Skeletal muscle tissue (tissue), 4 donors: ENCODE results near the gene UBA3. TPM values are rescaled to one million over a fixed set of nuclear protein-coding genes. Genes with fewer than 3 reads are reported as not detected.

ENCODE experiments used
- H3K27ac ChIP-seq: one replicate; pipeline ENCODE4 v1.7.0; 2013; ENCODE audit warnings: mild to moderate bottlenecking, low read depth, low read length, inconsistent platforms
- H3K27me3 ChIP-seq, 3 donors: one replicate each; pipeline ENCODE4 v1.7.0; 2013; ENCODE audit warnings: low read length in 3 of 3; ENCODE audit not compliant: control insufficient read depth in 3 of 3, insufficient read depth in 3 of 3
- H3K36me3 ChIP-seq, 3 donors: one replicate each; pipeline ENCODE4 v1.7.0; 2013; ENCODE audit warnings: low read length in 3 of 3; ENCODE audit not compliant: control insufficient read depth in 3 of 3, insufficient read depth in 3 of 3
- H3K4me1 ChIP-seq, 3 donors: one replicate each; pipeline ENCODE4 v1.7.0; 2013; ENCODE audit warnings: low read length in 3 of 3, mild to moderate bottlenecking in 3 of 3; ENCODE audit not compliant: control insufficient read depth in 3 of 3, insufficient read depth in 3 of 3
- H3K4me3 ChIP-seq, 3 donors: one replicate each; pipeline ENCODE4 v1.7.0; 2013; ENCODE audit warnings: low read length in 3 of 3
- H3K9ac ChIP-seq, 3 donors: one replicate each; pipeline ENCODE4 v1.7.0; 2013; ENCODE audit warnings: low read length in 3 of 3, mild to moderate bottlenecking in 3 of 3, moderate library complexity in 2 of 3, low read depth in 1 of 3
- H3K9me3 ChIP-seq, 3 donors: one replicate each; pipeline ENCODE4 v1.7.0; 2013; ENCODE audit warnings: low read length in 3 of 3; ENCODE audit not compliant: control insufficient read depth in 3 of 3
- total RNA-seq: library from RNA; depleted of rRNA; stranded (reverse); fragments of >200 nt; gene quantifications from one replicate; pipeline ENCODE4 v1.2.3, GENCODE V29; 2014
- donor health status: Osteomylitis.

Gene UBA3
- total RNA-seq, 1 donor from 2014 or later = 48.5 TPM

DNA sequence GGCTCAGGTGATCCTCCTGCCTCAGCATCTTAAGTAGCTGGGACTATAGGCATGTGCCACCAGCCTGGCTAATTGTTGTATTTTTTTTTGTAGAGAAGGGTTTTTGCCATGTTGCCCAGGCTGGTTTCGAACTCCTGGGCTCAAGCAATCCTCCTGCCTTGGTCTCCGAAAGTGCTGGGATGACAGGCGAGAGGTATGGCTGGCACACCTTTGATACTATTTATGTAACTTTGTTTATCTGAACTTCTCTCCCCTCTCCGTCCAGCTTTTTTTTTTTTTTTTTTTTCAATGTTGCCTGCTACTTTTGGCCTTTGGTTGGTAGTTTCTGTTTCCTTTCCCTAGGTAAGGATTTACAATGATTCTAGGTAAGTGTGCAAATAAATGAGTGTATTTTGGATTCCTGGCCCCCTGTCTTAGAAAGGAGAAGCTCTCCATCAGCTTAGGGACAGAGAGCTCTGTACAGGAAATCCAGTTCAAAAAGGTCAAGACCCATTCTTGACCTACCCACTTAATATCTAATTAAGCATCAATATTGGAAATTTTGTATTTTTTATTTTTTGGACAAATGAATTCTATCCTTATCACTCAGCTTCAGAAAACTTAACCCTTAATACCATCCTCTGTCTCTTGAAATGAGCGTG is 11.3 kb upstream of the UBA3 start:
- Histone ChIP-seq H3K9me3 (no peaks in the 10 kb centered on the region), H3K27me3 (no peaks in the 10 kb centered on the region), H3K4me3 (peak overlapping the region in 1 of 3 donors; percentile 38), H3K4me1 (peaks cover 49 to 89% (median 87%) of the 10 kb centered on the region in 3 donors), H3K9ac (peak overlapping the region in 2 of 3 donors; percentile 1 to 40), H3K36me3 (peaks cover 0 to 11% (median 6%) of the 10 kb centered on the region in 3 donors), H3K27ac (peak overlapping the region; percentile 95)

DNA sequence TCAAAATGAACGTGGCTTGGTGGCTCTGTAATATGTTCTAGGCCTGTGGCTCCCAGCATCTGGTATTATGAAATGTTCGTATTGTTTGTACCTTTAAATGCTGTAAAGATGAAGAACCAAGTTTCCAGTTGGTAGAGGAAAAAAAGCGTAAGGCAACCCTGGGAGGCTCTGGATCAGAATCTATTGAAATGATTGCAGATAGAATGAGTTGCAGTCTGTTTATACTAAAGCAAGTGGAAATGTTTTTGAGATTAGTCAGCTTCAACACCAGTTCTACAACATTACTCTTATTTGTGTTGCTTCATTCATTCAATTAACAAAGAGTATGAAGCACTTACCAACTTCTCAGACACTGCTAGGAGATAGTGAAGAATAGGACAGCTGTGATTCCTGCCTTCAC is 9.9 kb upstream of the UBA3 start:
- H3K4me1 ChIP-seq = peaks cover 49 to 87% (median 84%) of the 10 kb centered on the region in 3 donors
- peak overlapping the region in 1 of 3 donors; percentile 19 for H3K4me3 ChIP-seq
- peak overlapping the region; percentile 95 for H3K27ac ChIP-seq
- H3K9ac ChIP-seq = no peak overlapping the region
- no peaks in the 10 kb centered on the region for H3K27me3 ChIP-seq
- H3K36me3 ChIP-seq = peaks cover 0 to 11% (median 6%) of the 10 kb centered on the region in 3 donors
- no peaks in the 10 kb centered on the region for H3K9me3 ChIP-seq

DNA sequence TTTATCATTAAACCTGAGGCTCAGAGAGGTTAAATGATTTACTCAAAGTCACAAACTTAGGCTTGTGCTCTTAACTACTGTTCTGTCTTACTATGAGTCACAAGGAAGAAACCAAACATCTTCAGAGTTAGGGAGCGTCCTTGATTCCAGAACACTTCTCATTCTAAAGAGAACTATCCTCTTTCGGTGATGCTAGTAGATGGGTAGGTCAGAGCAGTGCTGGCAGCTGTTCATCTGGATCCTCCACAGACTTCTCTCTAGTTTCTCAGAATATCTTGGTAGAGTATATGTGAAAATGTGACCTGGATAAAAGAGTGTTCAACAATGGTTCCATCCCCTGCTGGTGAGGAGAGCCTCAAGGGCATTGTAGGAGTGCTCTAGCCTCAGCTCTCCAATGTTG is 7.9 kb upstream of the UBA3 start:
- Histone ChIP-seq H3K27ac (peak overlapping the region; percentile 95), H3K4me3 (peak overlapping the region; percentile 13 to 50 (median 40)), H3K4me1 (peaks cover 47 to 83% (median 80%) of the 10 kb centered on the region in 3 donors)

DNA sequence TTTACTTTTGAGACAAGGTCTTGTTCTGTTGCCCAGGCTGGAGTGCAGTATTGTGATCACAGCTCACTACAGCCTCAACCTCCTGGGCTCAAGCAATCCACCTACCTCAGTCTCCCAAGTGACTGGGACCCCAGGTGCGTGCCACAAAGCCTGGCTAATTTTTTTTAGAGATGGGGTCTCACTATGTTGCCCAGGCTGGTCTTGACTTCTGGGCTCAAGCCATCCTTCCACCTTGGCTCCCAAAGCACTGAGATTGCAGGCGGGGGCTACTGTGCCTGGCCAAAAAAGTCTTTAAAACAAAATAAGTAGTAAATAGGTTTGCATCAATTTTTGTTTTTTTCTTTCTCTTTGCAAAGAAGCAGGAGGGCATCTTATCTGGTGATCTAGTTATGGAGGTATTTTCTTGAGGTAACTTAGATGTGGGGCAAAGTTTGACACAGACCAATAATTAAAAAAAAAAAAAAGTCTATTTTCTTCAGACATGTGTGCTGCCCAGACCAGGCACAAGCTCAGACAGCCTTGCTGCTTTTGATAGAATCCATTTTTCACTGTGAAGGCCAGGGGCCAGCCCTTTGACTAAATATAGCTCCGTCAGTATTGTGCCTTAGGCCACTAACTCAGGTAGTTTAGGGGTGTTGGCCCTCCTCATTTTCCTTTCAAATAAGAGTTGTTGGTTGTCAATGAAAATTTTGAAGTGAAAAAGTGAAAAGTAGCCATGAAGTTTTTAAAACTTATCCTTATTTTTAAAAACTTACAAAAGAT is 7.0 kb upstream of the UBA3 start:
- Histone ChIP-seq H3K4me3 (peak overlapping the region; percentile 91 to 95 (median 93)), H3K9me3 (no peaks in the 10 kb centered on the region), H3K9ac (peak overlapping the region; percentile 57 to 98 (median 97)), H3K27ac (peak overlapping the region; percentile 95), H3K27me3 (no peaks in the 10 kb centered on the region), H3K36me3 (peaks cover 0 to 7% (median 6%) of the 10 kb centered on the region in 3 donors), H3K4me1 (peaks cover 52 to 84% (median 78%) of the 10 kb centered on the region in 3 donors)

More for the DNA sequence above, 7.9 kb upstream of the UBA3 start:
- peaks cover 0 to 7% (median 6%) of the 10 kb centered on the region in 3 donors for H3K36me3 ChIP-seq
- H3K27me3 ChIP-seq = no peaks in the 10 kb centered on the region
- peak overlapping the region in 1 of 3 donors; percentile 98 for H3K9ac ChIP-seq
- no peaks in the 10 kb centered on the region for H3K9me3 ChIP-seq

DNA sequence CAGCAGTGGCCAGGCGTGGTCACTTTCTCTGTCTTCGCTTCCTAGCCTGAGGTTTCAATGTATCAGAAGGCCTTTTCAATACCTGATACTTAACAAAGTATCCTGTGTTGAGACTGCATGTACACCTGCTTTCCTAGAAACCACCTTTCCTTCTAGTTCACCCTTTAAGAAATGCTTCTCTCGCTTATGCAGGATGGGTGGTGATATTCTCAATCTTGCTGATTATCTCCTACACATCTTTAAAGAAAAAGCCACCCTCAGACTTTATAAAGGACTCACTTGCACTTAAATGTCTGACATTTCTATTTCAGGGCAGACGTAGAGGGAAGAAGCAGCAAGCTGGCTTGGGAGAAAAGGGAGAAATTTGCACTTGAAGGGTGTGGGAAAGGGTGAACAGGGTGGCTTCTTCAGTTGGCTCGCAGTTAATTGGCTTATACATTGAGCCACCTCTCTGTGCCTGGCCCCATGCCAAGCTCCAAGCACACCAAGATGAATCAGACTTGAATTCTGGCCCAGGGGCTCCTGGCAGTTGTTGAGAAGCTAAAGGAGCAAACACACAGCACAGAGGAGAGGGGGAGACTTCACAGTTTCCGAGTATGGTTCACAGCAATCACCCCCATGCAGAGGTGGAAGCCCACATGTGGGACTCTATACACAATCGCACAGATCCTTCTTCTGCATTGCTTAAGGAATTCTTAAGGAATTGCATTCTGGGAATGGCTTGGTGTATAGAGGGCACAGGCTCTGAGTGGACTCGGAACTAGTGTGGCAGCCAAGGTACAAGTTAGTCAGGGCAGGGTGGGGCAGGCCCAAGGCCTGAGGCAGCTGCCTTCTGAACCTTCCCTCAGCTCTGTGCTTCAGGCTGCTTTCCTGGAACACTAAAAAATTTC is 5.9 kb upstream of the UBA3 start:
- H3K4me1 ChIP-seq = peaks cover 48 to 82% (median 74%) of the 10 kb centered on the region in 3 donors

DNA sequence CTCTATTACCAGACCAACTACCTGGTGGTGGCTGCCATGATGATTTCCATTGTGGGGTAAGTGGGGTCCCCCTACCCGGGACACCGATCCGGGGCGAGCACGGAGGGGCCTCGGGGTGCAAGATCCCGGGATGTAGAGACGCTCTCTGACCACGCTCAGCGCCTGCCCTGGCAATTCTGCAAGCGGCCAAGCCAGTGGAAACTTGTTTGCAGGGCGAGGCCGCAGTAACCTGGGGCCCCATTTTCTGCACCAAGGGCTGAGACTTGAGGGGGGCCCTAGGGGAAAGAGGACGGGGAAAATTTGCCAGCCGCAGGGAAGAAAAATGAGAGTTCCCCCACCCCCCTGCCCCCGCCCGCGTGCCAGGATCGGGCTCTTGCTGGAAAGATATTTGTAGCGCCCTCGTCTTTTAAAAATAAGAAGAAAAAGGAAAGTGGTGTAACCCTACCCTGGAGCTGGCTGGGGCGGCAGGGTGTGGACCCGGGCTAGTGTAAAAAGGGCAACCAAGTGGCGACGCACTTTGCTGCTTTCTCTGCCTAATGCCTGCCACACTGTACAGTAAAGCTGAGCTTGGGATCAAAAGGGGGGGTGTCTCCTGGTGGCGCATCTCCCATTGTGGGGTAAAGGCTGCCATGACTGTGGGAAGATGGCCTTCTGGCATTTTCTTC is 5.1 kb upstream of the UBA3 start:
- H3K4me1 ChIP-seq = peaks cover 49 to 79% (median 75%) of the 10 kb centered on the region in 3 donors
- H3K27me3 ChIP-seq = no peaks in the 10 kb centered on the region
- H3K4me3 ChIP-seq = peak overlapping the region; percentile 91 to 95 (median 93)
- peak overlapping the region; percentile 97 to 98 (median 98) for H3K9ac ChIP-seq
- H3K27ac ChIP-seq = peak overlapping the region; percentile 95
- no peaks in the 10 kb centered on the region for H3K9me3 ChIP-seq
- H3K36me3 ChIP-seq = peaks cover 0 to 7% (median 2%) of the 10 kb centered on the region in 3 donors

More for the DNA sequence above, 5.9 kb upstream of the UBA3 start:
- H3K4me3 ChIP-seq = peak overlapping the region; percentile 91 to 95 (median 93)
- peaks cover 0 to 7% (median 3%) of the 10 kb centered on the region in 3 donors for H3K36me3 ChIP-seq
- H3K9ac ChIP-seq = peak overlapping the region; percentile 97 to 98 (median 98)
- peak overlapping the region; percentile 95 for H3K27ac ChIP-seq
- no peaks in the 10 kb centered on the region for H3K27me3 ChIP-seq
- H3K9me3 ChIP-seq = no peaks in the 10 kb centered on the region

DNA sequence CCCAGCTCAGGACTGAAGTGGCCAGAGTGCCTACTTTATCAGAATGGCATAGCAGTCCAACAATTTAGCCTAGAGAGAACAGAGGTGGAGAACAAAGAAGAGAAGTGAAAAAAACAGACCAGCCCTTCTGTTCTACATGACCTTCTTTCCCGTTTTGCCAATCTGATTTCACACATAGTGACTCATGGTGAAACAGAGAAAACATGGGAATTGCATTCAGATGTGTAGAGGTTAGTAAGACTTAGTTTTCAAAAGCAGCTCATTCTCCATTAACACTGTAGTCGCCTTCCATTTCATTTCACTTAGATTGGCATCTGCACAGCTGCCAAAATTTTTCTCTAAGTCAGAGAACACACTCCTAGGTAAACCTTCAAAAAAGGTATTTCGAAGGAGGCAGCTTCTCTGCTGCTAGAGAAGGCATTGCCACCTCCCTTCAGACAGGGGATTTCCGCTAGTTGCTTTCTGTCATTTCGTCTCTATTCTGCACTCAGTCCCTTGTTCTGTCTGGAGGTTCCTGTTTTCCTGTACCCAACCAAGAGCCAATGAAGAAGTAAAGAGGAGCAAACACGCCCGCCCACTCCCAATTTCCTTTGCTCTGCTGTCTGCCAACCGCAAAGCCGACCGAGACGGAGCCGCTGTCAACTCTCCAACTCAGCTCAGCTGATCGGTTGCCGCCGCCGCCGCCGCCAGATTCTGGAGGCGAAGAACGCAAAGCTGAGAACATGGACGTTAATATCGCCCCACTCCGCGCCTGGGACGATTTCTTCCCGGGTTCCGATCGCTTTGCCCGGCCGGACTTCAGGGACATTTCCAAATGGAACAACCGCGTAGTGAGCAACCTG is 4.4 kb upstream of the UBA3 start, which contains the start of gene ARL6IP5:
Gene ARL6IP5 (plus strand): TSS at position 612 of the 842 bp plus-strand sequence. CDS start 111 bp downstream, at position 723.
- peaks cover 42 to 71% (median 69%) of the 10 kb centered on the region in 3 donors for H3K4me1 ChIP-seq
- no peaks in the 10 kb centered on the region for H3K9me3 ChIP-seq
- peak within 1 kb of the TSS; percentile 97 to 98 (median 98) for H3K9ac ChIP-seq
- H3K27me3 ChIP-seq = no peaks in the 10 kb centered on the region
- peak within 1 kb of the TSS; percentile 91 to 95 (median 93) for H3K4me3 ChIP-seq
- peak within 1 kb of the TSS; percentile 95 for H3K27ac ChIP-seq
- H3K36me3 ChIP-seq = peaks cover 0 to 7% (median 0%) of the 10 kb centered on the region in 3 donors

DNA sequence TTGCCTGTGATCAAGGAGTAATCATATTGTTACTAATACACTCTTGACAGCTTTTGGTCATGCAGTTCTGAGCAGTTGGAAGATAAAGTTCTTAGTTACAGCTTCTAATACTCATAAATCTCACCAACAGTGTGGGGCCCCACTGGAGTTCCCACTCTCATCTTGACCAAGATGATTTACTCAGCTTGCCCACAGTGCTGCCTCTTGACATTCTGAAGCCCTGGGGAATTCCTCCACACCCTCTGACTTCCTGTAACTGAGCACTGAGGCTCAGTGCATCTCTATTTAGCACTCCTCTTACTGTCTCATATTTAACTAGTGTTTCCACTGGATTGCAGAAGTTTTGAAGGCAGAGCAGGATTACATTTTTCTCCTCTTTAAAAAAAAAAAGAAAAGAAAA is 2.6 kb upstream of the UBA3 start:
- Histone ChIP-seq H3K9ac (peak overlapping the region in 2 of 3 donors; percentile 60 to 63), H3K27ac (peak overlapping the region; percentile 95), H3K4me3 (peak overlapping the region in 1 of 3 donors; percentile 26), H3K27me3 (no peaks in the 10 kb centered on the region), H3K9me3 (no peaks in the 10 kb centered on the region), H3K4me1 (peaks cover 48 to 65% (median 64%) of the 10 kb centered on the region in 3 donors), H3K36me3 (no peaks in the 10 kb centered on the region)
